AG09309 (cell line): ENCODE data around the gene MAGOH.
"Not testable (repeated sequence)": the region's sequence is repeated elsewhere in the genome, so short reads cannot be mapped to it uniquely, and the experiment has no call there.

Experiments used
- DNase-seq: peaks from one replicate; pipeline ENCODE4 v3.0.0-alpha.2; 2010; ENCODE audit warnings: low read depth
- H3K4me3 ChIP-seq: 2 replicates; pipeline ENCODE4 v1.5.1; 2011; ENCODE audit warnings: mild to moderate bottlenecking, low read depth, low read length, moderate library complexity; ENCODE audit not compliant: control insufficient read depth
- TF ChIP-seq, protein P1 (sequence below): IDR thresholded peaks from 2 replicates; pipeline ENCODE4 v1.5.1; 2011; ENCODE audit warnings: mild to moderate bottlenecking, low read depth, low read length, inconsistent platforms; ENCODE audit not compliant: insufficient read depth, control insufficient read depth; ENCODE audit errors: missing control alignments

The MAGOH gene

DNA sequence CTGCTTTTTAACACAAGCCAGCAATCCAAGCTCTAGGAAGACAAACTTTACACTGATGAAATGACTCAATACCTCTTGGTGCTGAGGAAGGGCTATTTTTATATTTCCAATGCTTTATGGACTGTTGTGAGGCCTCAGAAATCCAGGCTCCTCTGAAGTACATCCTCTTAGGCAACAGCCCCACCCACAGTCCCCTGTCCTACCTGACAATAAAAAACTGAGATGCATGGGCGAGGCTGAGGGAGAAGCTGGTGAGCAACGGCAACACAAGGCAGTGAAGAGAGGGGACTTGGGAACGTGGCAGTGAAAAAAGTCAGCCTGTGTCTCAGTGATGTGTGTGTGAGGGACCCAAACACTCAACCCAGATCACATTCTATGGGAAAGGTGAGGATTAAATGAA is 51.8 kb downstream of the MAGOH start:
- TF ChIP-seq, protein P1, sequence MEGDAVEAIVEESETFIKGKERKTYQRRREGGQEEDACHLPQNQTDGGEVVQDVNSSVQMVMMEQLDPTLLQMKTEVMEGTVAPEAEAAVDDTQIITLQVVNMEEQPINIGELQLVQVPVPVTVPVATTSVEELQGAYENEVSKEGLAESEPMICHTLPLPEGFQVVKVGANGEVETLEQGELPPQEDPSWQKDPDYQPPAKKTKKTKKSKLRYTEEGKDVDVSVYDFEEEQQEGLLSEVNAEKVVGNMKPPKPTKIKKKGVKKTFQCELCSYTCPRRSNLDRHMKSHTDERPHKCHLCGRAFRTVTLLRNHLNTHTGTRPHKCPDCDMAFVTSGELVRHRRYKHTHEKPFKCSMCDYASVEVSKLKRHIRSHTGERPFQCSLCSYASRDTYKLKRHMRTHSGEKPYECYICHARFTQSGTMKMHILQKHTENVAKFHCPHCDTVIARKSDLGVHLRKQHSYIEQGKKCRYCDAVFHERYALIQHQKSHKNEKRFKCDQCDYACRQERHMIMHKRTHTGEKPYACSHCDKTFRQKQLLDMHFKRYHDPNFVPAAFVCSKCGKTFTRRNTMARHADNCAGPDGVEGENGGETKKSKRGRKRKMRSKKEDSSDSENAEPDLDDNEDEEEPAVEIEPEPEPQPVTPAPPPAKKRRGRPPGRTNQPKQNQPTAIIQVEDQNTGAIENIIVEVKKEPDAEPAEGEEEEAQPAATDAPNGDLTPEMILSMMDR: no peak
- no peak for DNase-seq
- no peak overlapping the region for H3K4me3 ChIP-seq

DNA sequence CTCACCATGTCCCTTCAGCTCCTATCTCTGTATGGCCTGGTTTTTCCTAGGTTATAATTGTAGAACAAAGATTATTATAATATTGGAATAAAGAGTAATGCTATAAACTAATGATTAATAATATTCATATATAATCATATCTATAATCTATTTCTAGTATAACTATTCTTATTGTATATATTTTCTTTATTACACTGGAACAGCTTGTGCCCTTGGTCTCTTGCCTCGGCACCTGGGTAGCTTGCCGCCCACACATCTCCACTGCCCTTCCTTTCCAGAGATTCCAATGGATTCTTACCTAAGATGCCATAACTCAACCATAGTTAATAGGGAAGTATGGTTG is 52.4 kb downstream of the MAGOH start:
- not testable (repeated sequence) for DNase-seq, H3K4me3 ChIP-seq

DNA sequence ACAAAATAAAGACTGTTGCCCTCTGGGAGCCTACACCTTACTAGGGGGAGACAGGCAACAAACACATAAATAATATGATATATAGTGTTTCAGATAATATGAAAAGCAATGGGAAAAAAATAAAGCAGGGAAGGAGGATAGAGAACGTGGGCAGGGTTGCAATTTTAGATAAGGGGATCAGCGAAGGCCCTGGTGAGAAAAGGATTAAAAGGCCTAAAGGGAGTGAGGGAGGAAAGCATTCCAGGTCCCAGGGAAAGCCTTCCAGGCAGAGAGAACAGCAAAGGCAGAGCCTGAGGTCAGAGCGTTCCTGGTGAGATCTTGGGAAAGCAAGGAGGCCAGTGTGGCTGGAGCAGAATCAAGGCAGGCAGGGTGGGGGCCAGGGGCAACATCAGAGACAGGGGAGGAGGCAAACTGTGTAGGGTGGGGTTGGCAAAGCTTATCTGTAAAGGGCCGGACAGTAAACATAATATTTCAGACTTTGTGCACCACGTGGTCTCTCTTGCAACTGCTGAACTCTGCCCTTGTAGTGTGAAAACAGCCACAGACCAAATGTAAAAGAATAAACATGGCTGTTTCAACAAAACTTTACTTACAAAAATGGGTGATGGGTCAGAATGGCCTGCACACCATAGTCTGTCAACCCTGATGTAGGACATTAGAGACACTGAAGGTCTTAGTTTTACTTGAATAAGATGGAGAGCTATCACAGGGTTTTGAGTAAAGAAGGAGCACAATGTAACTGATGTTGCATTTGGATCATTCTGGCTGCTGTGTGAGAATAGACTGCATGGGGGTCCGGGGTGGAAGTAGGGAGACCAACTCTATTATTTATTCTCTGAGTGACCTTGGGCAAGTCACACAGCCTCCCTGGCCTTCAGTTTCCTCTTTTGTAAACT is 55.0 kb downstream of the MAGOH start:
- no peak overlapping the region for H3K4me3 ChIP-seq
- TF ChIP-seq, protein P1: no peak
- no peak for DNase-seq

DNA sequence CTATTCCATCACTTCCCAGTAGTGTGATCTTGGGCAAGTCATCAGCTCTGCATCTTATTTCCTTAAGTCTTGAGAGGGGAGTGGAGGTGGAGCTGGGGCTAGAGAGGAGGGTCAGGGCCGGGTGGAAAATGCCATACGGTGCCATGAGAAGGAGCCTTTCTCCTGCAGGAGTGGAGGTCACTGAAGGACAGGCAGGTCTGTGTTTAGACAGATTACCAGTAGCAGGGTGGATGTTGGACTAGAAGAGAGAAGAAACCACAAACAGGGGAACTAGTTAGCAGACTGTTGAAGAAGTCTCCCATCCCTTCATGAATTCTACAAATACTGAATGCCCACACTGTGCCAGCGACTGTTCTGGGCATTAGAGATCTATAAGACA is 55.6 kb downstream of the MAGOH start:
- DNase-seq: no peak
- TF ChIP-seq, protein P1: no peak
- no peak overlapping the region for H3K4me3 ChIP-seq

DNA sequence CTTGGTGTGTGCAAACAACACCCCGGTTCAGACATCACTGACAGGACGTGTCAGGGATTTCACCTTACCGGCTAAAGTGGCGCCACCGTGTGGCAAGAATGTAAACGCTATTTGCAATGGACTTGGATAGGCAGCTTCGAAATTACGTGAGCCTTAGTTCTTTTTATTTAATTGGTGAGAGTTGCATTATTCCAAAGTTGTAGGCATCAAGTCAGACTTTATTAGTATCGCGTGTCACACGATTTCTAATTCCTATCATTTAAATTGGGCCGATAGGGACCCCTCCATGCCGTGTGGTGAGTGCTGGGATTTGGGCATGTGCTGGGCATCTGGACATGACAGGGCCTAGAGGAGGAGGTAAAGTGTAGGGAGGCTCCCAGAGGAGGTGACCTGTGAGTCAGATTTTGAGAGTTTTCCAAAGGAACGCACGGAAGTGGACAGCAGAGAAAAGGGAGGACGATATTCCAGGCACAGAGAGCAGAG is 56.2 kb downstream of the MAGOH start:
- H3K4me3 ChIP-seq: no peak overlapping the region
- TF ChIP-seq, protein P1: peak; percentile 72
- no peak for DNase-seq

DNA sequence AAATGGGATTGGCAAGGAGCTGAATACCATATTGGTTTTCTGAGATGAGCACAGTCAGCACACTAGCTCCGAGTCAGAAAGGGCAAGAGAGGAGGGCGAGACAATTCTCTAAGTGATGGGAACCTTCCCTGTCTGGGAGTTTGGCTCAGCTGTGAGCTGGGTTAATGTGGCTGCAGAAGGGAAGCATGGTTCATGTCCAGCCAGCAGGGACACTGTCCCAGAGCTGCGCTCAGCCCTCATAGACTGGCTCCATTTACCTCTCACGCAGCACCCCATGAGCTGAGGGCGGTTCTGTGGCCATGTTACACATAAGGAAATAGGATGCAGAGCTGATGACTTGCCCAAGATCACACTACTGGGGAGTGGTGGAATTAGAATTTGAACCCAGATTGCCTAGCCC is 57.4 kb downstream of the MAGOH start:
- no peak for DNase-seq
- no peak overlapping the region for H3K4me3 ChIP-seq
- TF ChIP-seq, protein P1: no peak

DNA sequence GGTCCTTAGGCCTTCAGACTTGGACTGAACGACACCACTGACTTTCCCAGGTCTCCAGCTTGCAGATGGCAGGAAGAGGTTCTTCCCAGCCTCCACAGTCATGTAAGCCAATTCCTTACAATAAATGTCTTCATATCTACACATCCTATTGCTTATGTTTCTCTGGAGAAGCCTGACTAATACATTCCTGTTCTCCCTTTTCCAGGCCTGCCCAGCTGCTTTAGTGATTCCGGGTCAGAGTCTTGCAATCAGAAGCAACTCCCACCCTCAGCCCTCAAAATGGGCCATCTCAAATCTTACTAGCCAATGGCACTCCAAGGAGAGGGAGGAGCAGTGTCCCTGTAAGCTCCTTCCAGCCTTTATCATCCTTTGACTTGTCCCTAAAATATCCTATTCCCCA is 58.1 kb downstream of the MAGOH start:
- TF ChIP-seq, protein P1: no peak
- DNase-seq: no peak
- no peak overlapping the region for H3K4me3 ChIP-seq
